Fibroblast of lung (primary cell): ENCODE data around the gene NANOS3. TPM values are rescaled to one million over a fixed set of nuclear protein-coding genes. Genes with fewer than 3 reads are reported as not detected.

Source experiments
- DNase-seq, 2 donors: peaks; one replicate each; pipeline versions ENCODE4 v3.0.0 to v3.0.0-alpha.2; 2010; ENCODE audit warnings: low read depth in 2 of 2
- H2AFZ ChIP-seq: 2 replicates; pipeline ENCODE4 v1.5.1; 2012; ENCODE audit warnings: low read length, control low read depth, inconsistent platforms
- H3K27ac ChIP-seq: 2 replicates; pipeline ENCODE4 v1.5.1; 2011; ENCODE audit warnings: low read length, control low read depth; ENCODE audit not compliant: insufficient read depth
- H3K27me3 ChIP-seq: 2 replicates; pipeline ENCODE4 v1.5.1; 2011; ENCODE audit warnings: mild to moderate bottlenecking, low read length; ENCODE audit not compliant: control insufficient read depth, insufficient read depth
- H3K36me3 ChIP-seq: 2 replicates; pipeline ENCODE4 v1.5.1; 2011; ENCODE audit warnings: low read length; ENCODE audit not compliant: control insufficient read depth, insufficient read depth
- H3K4me1 ChIP-seq: 2 replicates; pipeline ENCODE4 v1.5.1; 2011; ENCODE audit warnings: low read length; ENCODE audit not compliant: control insufficient read depth, insufficient read depth; ENCODE audit errors: extremely low read depth
- H3K4me2 ChIP-seq: 2 replicates; pipeline ENCODE4 v1.5.1; 2011; ENCODE audit warnings: low read length, control low read depth; ENCODE audit not compliant: insufficient read depth; ENCODE audit errors: extremely low read depth
- H3K4me3 ChIP-seq, 4 experiments: fragments of 200-600 bp in 1 of 4; sonication (generic) in 1 of 4; replicated peaks in 1 of 4; 2 replicates each; pipeline ENCODE4 v1.5.1; 2011 to 2016; ENCODE audit warnings: low read length in 4 of 4, low read depth in 3 of 4, mild to moderate bottlenecking in 3 of 4, control low read depth in 2 of 4, inconsistent platforms in 1 of 4, mixed read lengths in 1 of 4; ENCODE audit not compliant: insufficient read depth in 1 of 4; ENCODE audit errors: control extremely low read depth in 1 of 4
- H3K79me2 ChIP-seq: 2 replicates; pipeline ENCODE4 v1.5.1; 2012; ENCODE audit warnings: mild to moderate bottlenecking, low read length, inconsistent platforms; ENCODE audit not compliant: control insufficient read depth, insufficient read depth
- H3K9ac ChIP-seq: 2 replicates; pipeline ENCODE4 v1.5.1; 2011; ENCODE audit warnings: mild to moderate bottlenecking, low read length, control low read depth; ENCODE audit not compliant: insufficient read depth
- H3K9me3 ChIP-seq: 2 replicates; pipeline ENCODE4 v1.5.1; 2012; ENCODE audit warnings: low read depth, low read length; ENCODE audit not compliant: control insufficient read depth, insufficient read depth
- H4K20me1 ChIP-seq: 2 replicates; pipeline ENCODE4 v1.5.1; 2011; ENCODE audit warnings: low read length; ENCODE audit not compliant: control insufficient read depth, insufficient read depth; ENCODE audit errors: extremely low read depth
- EZH2 ChIP-seq: IDR thresholded peaks from 2 replicates; pipeline ENCODE4 v1.5.1; 2012; ENCODE audit warnings: low read length, control low read depth, mild to moderate bottlenecking; ENCODE audit errors: missing control alignments
- polyA plus RNA-seq, 2 donors: library from polyadenylated mRNA; depleted of rRNA in 1 of 2; stranded (reverse) in 1 of 2; unstranded in 1 of 2; fragments of >200 nt; gene quantifications; 2 replicates each; pipeline ENCODE4 v1.2.1, GENCODE V29; 2011 to 2012; ENCODE audit warnings: missing spikeins in 1 of 2
- total RNA-seq: library from RNA; depleted of rRNA; stranded (reverse); fragments of >200 nt; gene quantifications from 2 replicates; pipeline ENCODE4 v1.2.1, GENCODE V29; 2014
- TF ChIP-seq, protein P1 (sequence below), 2 donors: IDR thresholded peaks in 1 of 2; conservative IDR thresholded peaks in 1 of 2; 1 replicate in 1 of 2; 2 replicates in 1 of 2; pipeline ENCODE4 v1.5.1; 2011 to 2012; ENCODE audit warnings: low read length in 2 of 2, control low read depth in 1 of 2, inconsistent platforms in 1 of 2, low read depth in 1 of 2, mild to moderate bottlenecking in 1 of 2

The NANOS3 gene
- total and polyA plus RNA-seq, 2 donors (not counting 1 experiment from before 2014, with no cell fraction given): not detected

DNA sequence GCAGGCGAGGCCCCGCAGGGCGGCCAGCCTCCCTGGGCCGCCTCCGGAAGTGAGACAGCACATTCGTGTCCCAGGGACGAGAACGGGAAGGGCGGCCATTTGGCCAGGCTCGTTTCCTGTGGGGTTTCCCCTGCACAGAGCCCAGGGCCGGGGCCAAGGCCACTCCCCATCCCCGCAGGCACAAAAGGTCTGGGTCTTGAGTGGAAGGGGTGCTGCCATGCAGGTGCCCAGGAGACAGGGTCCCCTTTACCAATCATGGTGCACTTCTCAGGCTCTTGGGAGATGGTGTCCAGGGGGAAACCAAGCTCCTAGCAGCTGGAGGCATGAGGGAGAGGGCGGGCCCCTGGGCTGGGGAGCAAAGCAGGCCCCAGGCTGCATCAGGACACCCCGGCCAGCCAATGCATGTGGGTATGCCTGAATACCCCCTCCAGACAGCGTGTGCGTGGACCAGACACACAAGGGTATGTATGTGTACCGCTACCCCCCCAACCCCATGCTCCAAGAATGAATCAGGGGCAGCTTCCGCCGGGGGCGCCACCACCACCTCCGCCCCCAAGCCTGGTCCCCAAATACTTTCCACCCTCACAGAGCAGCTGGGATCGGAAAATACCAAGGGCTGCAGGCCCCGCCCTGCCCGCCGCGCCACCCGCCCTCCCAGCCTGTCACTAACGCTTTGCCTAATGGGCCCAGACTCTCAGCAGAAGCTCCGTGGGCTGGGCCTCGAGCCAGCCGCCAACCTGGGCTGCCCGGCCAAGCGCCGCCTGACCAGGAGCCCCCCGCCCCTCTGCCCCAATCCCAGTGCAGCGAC is 37.6 kb upstream of the NANOS3 start:
- Histone ChIP-seq H3K79me2 (peaks cover 81% of the 10 kb centered on the region), H3K9me3 (no peaks in the 10 kb centered on the region), H3K27me3 (no peaks in the 10 kb centered on the region), H3K36me3 (peaks cover 23% of the 10 kb centered on the region), H3K4me3 (peak overlapping the region; percentile 76 to 97 (median 90)), H2AFZ (no peak overlapping the region), H3K27ac (peak overlapping the region; percentile 100), H4K20me1 (no peaks in the 10 kb centered on the region), H3K9ac (peak overlapping the region; percentile 99), H3K4me1 (peaks cover 34% of the 10 kb centered on the region), H3K4me2 (peak overlapping the region; percentile 94)
- DNase-seq: peak; percentile 72 to 88
- no peak for TF ChIP-seq EZH2
- TF ChIP-seq, protein P1, sequence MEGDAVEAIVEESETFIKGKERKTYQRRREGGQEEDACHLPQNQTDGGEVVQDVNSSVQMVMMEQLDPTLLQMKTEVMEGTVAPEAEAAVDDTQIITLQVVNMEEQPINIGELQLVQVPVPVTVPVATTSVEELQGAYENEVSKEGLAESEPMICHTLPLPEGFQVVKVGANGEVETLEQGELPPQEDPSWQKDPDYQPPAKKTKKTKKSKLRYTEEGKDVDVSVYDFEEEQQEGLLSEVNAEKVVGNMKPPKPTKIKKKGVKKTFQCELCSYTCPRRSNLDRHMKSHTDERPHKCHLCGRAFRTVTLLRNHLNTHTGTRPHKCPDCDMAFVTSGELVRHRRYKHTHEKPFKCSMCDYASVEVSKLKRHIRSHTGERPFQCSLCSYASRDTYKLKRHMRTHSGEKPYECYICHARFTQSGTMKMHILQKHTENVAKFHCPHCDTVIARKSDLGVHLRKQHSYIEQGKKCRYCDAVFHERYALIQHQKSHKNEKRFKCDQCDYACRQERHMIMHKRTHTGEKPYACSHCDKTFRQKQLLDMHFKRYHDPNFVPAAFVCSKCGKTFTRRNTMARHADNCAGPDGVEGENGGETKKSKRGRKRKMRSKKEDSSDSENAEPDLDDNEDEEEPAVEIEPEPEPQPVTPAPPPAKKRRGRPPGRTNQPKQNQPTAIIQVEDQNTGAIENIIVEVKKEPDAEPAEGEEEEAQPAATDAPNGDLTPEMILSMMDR (conservative IDR thresholded peaks at IDR 0.05 in 1 of 2, IDR thresholded peaks at IDR 0.05 in 1 of 2; ENCODE audit: low read depth in 1 of 2, low read length in 2 of 2): no peak

DNA sequence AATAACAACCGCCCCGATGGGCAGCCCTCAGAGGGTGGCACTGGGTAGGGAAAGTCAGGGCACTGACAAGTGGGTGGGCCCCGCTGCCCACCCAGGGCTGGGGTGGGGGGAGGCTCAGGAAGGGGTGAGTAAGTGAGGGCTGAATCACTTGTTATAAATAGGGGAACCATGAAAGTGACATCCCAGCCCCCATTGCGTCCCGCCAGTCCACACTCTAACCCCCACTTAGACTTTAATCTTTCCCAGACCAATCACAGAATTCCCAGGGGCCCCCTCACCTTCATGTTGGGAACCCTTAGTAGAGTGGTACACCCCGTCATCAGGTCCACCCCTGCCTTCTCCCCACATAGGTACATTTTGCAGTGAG is 37.0 kb upstream of the NANOS3 start:
- no peaks in the 10 kb centered on the region for H4K20me1 ChIP-seq
- H3K27ac ChIP-seq: peak overlapping the region; percentile 100
- peaks cover 19% of the 10 kb centered on the region for H3K36me3 ChIP-seq
- TF ChIP-seq, protein P1 (conservative IDR thresholded peaks at IDR 0.05 in 1 of 2, IDR thresholded peaks at IDR 0.05 in 1 of 2; ENCODE audit: low read depth in 1 of 2, low read length in 2 of 2): no peak
- no peak for TF ChIP-seq EZH2
- H3K9me3 ChIP-seq: no peaks in the 10 kb centered on the region
- H2AFZ ChIP-seq: no peak overlapping the region
- H3K9ac ChIP-seq: peak overlapping the region; percentile 99
- DNase-seq: no peak
- no peaks in the 10 kb centered on the region for H3K27me3 ChIP-seq
- peak overlapping the region; percentile 76 to 97 (median 90) for H3K4me3 ChIP-seq
- peaks cover 32% of the 10 kb centered on the region for H3K4me1 ChIP-seq
- peak overlapping the region; percentile 81 for H3K4me2 ChIP-seq
- H3K79me2 ChIP-seq: peaks cover 76% of the 10 kb centered on the region

DNA sequence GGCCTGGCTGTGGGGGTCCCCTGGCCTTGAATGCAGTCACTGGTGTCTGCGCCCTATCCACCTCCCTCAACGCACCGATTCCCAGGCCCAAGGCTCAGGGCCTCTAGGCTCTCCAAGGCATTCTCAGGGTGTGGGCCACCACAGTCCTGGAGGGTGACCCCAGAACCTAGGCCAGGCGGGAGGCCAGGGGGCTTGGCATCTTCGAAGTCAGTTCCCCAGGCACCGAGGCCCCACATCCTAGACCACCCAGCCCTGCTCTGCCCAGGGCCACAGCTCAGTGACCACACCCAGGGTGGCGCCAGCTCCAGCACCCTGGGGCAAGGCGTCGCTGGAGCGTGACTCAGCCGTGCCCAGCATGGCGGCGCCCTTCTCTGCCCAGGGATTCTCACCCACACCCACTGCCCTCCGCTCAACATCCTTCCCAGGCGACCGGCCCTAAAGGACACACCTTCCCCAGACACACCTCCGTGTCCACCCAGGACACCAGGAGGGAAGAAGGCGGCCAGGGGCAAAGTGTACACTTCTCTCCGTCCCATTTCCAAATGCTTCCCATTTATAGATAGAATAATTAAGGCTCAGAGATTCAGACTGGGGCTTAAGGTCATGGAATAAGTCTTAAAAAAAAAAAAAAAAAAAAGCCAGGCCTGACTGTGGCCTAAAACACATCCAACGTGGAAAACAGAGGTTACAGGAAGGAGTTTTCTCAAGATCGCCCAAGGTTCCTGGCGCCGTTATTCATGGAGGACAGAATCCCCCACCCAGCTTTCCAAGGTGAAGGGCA is 36.4 kb upstream of the NANOS3 start:
- Histone ChIP-seq H3K4me1 (peaks cover 32% of the 10 kb centered on the region), H2AFZ (no peak overlapping the region), H3K36me3 (peaks cover 19% of the 10 kb centered on the region), H3K4me2 (peak overlapping the region; percentile 81), H3K9ac (peak overlapping the region; percentile 99), H3K27me3 (no peaks in the 10 kb centered on the region), H4K20me1 (no peaks in the 10 kb centered on the region), H3K79me2 (peaks cover 72% of the 10 kb centered on the region), H3K9me3 (no peaks in the 10 kb centered on the region), H3K4me3 (peak overlapping the region; percentile 76 to 97 (median 90)), H3K27ac (peak overlapping the region; percentile 100)
- TF ChIP-seq, protein P1 (conservative IDR thresholded peaks at IDR 0.05 in 1 of 2, IDR thresholded peaks at IDR 0.05 in 1 of 2; ENCODE audit: low read depth in 1 of 2, low read length in 2 of 2): no peak
- peak in 1 of 2 donors; percentile 41 for DNase-seq
